B cell (primary cell): ENCODE data around the gene CHODL. TPM values are rescaled to one million over a fixed set of nuclear protein-coding genes. Genes with fewer than 3 reads are reported as not detected.

Experiments used
- ATAC-seq: fragments of 200-7000 bp; cut with Tn5 transposase; one replicate; pipeline ENCODE4 v1.10.0; 2021; ENCODE audit warnings: low read depth, mild to moderate bottlenecking, moderate number of reproducible peaks, moderate library complexity
- CTCF ChIA-PET: fragments of 350-600 bp; sonication (Branson Sonifier 250); formaldehyde crosslinking; loops from one replicate; lab custom pipeline; 2021; ENCODE audit warnings: antibody characterized with exemption, inconsistent platforms; lab: Charles Lee
- POLR2A ChIA-PET: fragments of 350-600 bp; sonication (Branson Sonifier 250); formaldehyde crosslinking; loops from one replicate; lab custom pipeline; 2021; ENCODE audit warnings: antibody characterized with exemption; lab: Charles Lee
- DNase-seq: peaks from one replicate; pipeline ENCODE4 v3.0.0; 2013
- H2AFZ ChIP-seq: 2 replicates; pipeline ENCODE4 v1.6.1; 2012; ENCODE audit warnings: mild to moderate bottlenecking, low read depth, low read length; ENCODE audit not compliant: insufficient read depth, poor library complexity, severe bottlenecking
- H3K27ac ChIP-seq, 2 donors: 1 replicate in 1 of 2; 2 replicates in 1 of 2; pipeline ENCODE4 v1.5.1; 2012 to 2013; ENCODE audit warnings: low read length in 2 of 2, mild to moderate bottlenecking in 2 of 2, moderate library complexity in 1 of 2
- H3K27me3 ChIP-seq, 4 experiments: fragments of 200-600 bp in 1 of 4; sonication (generic) in 1 of 4; replicated peaks in 1 of 4; 1 replicate in 2 of 4; 2 replicates in 2 of 4; pipeline versions ENCODE4 v1.6.1 to v1.7.0; 2013 to 2016; ENCODE audit warnings: low read length in 3 of 4, mild to moderate bottlenecking in 2 of 4, mixed read lengths in 1 of 4, moderate library complexity in 1 of 4; ENCODE audit not compliant: insufficient read depth in 4 of 4, control insufficient read depth in 3 of 4; ENCODE audit errors: control extremely low read depth in 1 of 4
- H3K36me3 ChIP-seq, 2 experiments: replicated peaks in 1 of 2; 1 replicate in 1 of 2; 2 replicates in 1 of 2; pipeline versions ENCODE4 v1.6.1 to v1.7.1; 2013; ENCODE audit warnings: low read length in 1 of 2; ENCODE audit not compliant: insufficient read depth in 2 of 2, control insufficient read depth in 1 of 2; ENCODE audit errors: control extremely low read depth in 1 of 2, extremely low read depth in 1 of 2
- H3K4me1 ChIP-seq, 2 donors: fragments of 200-600 bp in 1 of 2; sonication (generic) in 1 of 2; 1 replicate in 1 of 2; 2 replicates in 1 of 2; pipeline versions ENCODE4 v1.5.1 to v1.6.1; 2013 to 2017; ENCODE audit warnings: low read length in 2 of 2; ENCODE audit not compliant: control insufficient read depth in 2 of 2, insufficient read depth in 2 of 2
- H3K4me2 ChIP-seq: replicated peaks from 2 replicates; pipeline ENCODE3; 2012; ENCODE audit warnings: mild to moderate bottlenecking, low read depth, low read length; ENCODE audit not compliant: poor library complexity, severe bottlenecking
- H3K4me3 ChIP-seq, 5 experiments: fragments of 200-600 bp in 1 of 5; sonication (generic) in 1 of 5; 1 replicate in 3 of 5; 2 replicates in 2 of 5; pipeline versions ENCODE4 v1.5.1 to v1.7.0; 2011 to 2016; ENCODE audit warnings: low read length in 4 of 5, mild to moderate bottlenecking in 4 of 5, low read depth in 2 of 5, control low read depth in 1 of 5, moderate library complexity in 1 of 5; ENCODE audit not compliant: insufficient read depth in 1 of 5; ENCODE audit errors: control extremely low read depth in 1 of 5, extremely low read depth in 1 of 5
- H3K79me2 ChIP-seq: fragments of 200-600 bp; sonication (generic); one replicate; pipeline ENCODE4 v1.6.0; 2016; ENCODE audit warnings: low read length; ENCODE audit not compliant: control insufficient read depth, insufficient read depth
- H3K9ac ChIP-seq: fragments of 200-600 bp; sonication (generic); 2 replicates; pipeline ENCODE4 v1.6.1; 2017; ENCODE audit warnings: mild to moderate bottlenecking, low read length, moderate library complexity
- H3K9me3 ChIP-seq, 3 donors: one replicate each; pipeline versions ENCODE4 v1.6.1 to v1.7.1; 2013; ENCODE audit warnings: low read length in 2 of 3; ENCODE audit not compliant: control insufficient read depth in 2 of 3, insufficient read depth in 1 of 3; ENCODE audit errors: control extremely low read depth in 1 of 3
- H4K20me1 ChIP-seq: 2 replicates; pipeline ENCODE4 v1.6.0; 2012; ENCODE audit warnings: mild to moderate bottlenecking, low read length; ENCODE audit not compliant: insufficient read depth, control insufficient read depth, poor library complexity, severe bottlenecking
- H3K27ac Mint-ChIP-seq: one replicate; pipeline ENCODE4 v1.8.0; 2021; ENCODE audit warnings: mixed read lengths
- H3K27me3 Mint-ChIP-seq: one replicate; pipeline ENCODE4 v1.8.0; 2021; ENCODE audit warnings: mixed read lengths
- H3K4me1 Mint-ChIP-seq: one replicate; pipeline ENCODE4 v1.8.0; 2021; ENCODE audit warnings: mixed read lengths
- H3K4me3 Mint-ChIP-seq: one replicate; pipeline ENCODE4 v1.8.0; 2021; ENCODE audit warnings: mixed read lengths
- H3K9me3 Mint-ChIP-seq: one replicate; pipeline ENCODE4 v1.8.0; 2022; ENCODE audit warnings: mixed read lengths; ENCODE audit not compliant: insufficient read depth
- CTCF ChIP-seq: fragments of 200-600 bp; IDR thresholded peaks from one replicate; pipeline ENCODE4 v1.8.0; 2022; ENCODE audit warnings: antibody characterized with exemption, mild to moderate bottlenecking
- EZH2 ChIP-seq: IDR thresholded peaks from 2 replicates; pipeline ENCODE4 v1.6.1; 2012; ENCODE audit warnings: borderline replicate concordance, low read depth, mild to moderate bottlenecking, moderate library complexity, low read length; ENCODE audit not compliant: insufficient read depth, poor library complexity, severe bottlenecking
- WGBS: methylation state at CpG from one replicate; pipeline ENCODE4 v1.1.5; 2013; ENCODE audit warnings: missing lambda C conversion rate; ENCODE audit not compliant: insufficient coverage; 5-methylcytosine and 5-hydroxymethylcytosine counted together
- intact Hi-C: fragments of 100-400 bp; cut with micrococcal nuclease; formaldehyde crosslinking; loops from one replicate; pipeline ENCODE4 v1.10.0; 2022
- polyA plus RNA-seq: library from polyadenylated mRNA; depleted of rRNA; stranded (reverse); fragments of >200 nt; gene quantifications from 2 replicates; pipeline ENCODE4 v1.2.3, GENCODE V29; 2012
- total RNA-seq, 2 donors: library from RNA; stranded (reverse); fragments of 120-200 nt in 1 of 2; gene quantifications; 1 replicate in 1 of 2; 2 replicates in 1 of 2; pipeline versions ENCODE4 v1.2.3 to v1.2.4, GENCODE V29; 2013 to 2022

Gene CHODL
- total and polyA plus RNA-seq, 2 donors (not counting 1 experiment from before 2014, with no cell fraction given), result 0.04 to 0.20 TPM

GRCh38 chr21:18298228-18298627 lies 53.6 kb downstream of the CHODL start:
- Histone ChIP-seq H3K4me2 (no peak overlapping the region), H3K27ac (no peak overlapping the region)
- H3K27ac Mint-ChIP-seq, result no peak overlapping the region

More at GRCh38 chr21:18298228-18298627, 53.6 kb downstream of the CHODL start:
- H4K20me1 ChIP-seq, result no peaks in the 10 kb centered on the region
- Mint-ChIP-seq H3K27me3 (no peaks in the 10 kb centered on the region), H3K4me1 (no peaks in the 10 kb centered on the region), H3K9me3 (no peaks in the 10 kb centered on the region), H3K4me3 (no peak overlapping the region)
- no peak overlapping the region for H3K4me3 ChIP-seq
- no peaks in the 10 kb centered on the region for H3K36me3 ChIP-seq
- peak overlapping the region; percentile 20 for H2AFZ ChIP-seq
- intact Hi-C loops, result no loop called here
- POLR2A ChIA-PET, result no interaction called here
- no peaks in the 10 kb centered on the region for H3K4me1 ChIP-seq
- no peaks in the 10 kb centered on the region for H3K79me2 ChIP-seq
- ATAC-seq (no peak), DNase-seq (no peak)
- CTCF ChIA-PET, result interaction anchor here (0.5 kb wide), 1 partner anchor 16 kb away, joined by 5 read pairs; no protein-coding TSS in a partner anchor
- H3K27me3 ChIP-seq, result no peaks in the 10 kb centered on the region
- H3K9ac ChIP-seq, result no peak overlapping the region
- 67% methylated on average over 1 of the region's 1 CpG for WGBS
- TF ChIP-seq CTCF (no peak), EZH2 (no peak)
- H3K9me3 ChIP-seq, result no peaks in the 10 kb centered on the region

Other genes starting within 250 kb of the CHODL start
- gene TMPRSS15, start 159.0 kb downstream of the CHODL start, total RNA-seq, result not detected in 2 replicates
- gene TMPRSS15, start 159.0 kb downstream of the CHODL start, polyA plus RNA-seq, result 0.04 and 0.14 TPM in 2 replicates